Endothelial cell of umbilical vein (primary cell): ENCODE results near the gene NR4A1. TPM values are rescaled to one million over a fixed set of nuclear protein-coding genes. Genes with fewer than 3 reads are reported as not detected.

ENCODE experiments used
- BruUV-seq: library from RNA; stranded (reverse); fragments of 400-500 nt; replicated peaks from 2 replicates; lab custom pipeline; 2021; lab: Mats Ljungman, UMichigan
- CTCF ChIA-PET: fragments of 300-600, 350-600 bp; sonication (Branson Sonifier 250); formaldehyde crosslinking; loops from one replicate; lab custom pipeline; 2021; ENCODE audit warnings: antibody characterized with exemption, inconsistent platforms; lab: Charles Lee
- POLR2A ChIA-PET: fragments of 300-600, 350-600 bp; sonication (Branson Sonifier 250); formaldehyde crosslinking; loops from one replicate; lab custom pipeline; 2021; ENCODE audit warnings: antibody characterized with exemption, inconsistent platforms; lab: Charles Lee
- DNase-seq: peaks from one replicate; pipeline ENCODE4 v3.0.0-alpha.2; 2011; ENCODE audit warnings: low read depth, low spot score
- FAIRE-seq: peaks from 2 replicates; lab custom pipeline; 2011; peaks lifted over from hg19 to GRCh38; lab: Jason Lieb, UNC
- H2AFZ ChIP-seq: 2 replicates; pipeline ENCODE4 v1.6.0; 2012; ENCODE audit warnings: low read depth, low read length, control low read depth, inconsistent platforms
- H3K27ac ChIP-seq: 2 replicates; pipeline ENCODE4 v1.5.1; 2011; ENCODE audit warnings: low read depth, mild to moderate bottlenecking, control low read depth, low read length, moderate library complexity; ENCODE audit not compliant: insufficient read depth
- H3K27me3 ChIP-seq, 2 experiments: 2 replicates each; pipeline versions ENCODE4 v1.6.0 to v1.6.1; 2011; ENCODE audit warnings: low read length in 2 of 2, mixed read lengths in 1 of 2; ENCODE audit not compliant: control insufficient read depth in 2 of 2, insufficient read depth in 2 of 2
- H3K36me3 ChIP-seq, 2 experiments: 2 replicates in 1 of 2; 3 replicates in 1 of 2; pipeline ENCODE4 v1.5.1; 2011; ENCODE audit warnings: low read length in 2 of 2, mild to moderate bottlenecking in 1 of 2, moderate library complexity in 1 of 2; ENCODE audit not compliant: control insufficient read depth in 2 of 2, insufficient read depth in 2 of 2; ENCODE audit errors: extremely low read depth in 1 of 2
- H3K4me1 ChIP-seq: 3 replicates; pipeline ENCODE4 v1.5.1; 2011; ENCODE audit warnings: mild to moderate bottlenecking, low read length; ENCODE audit not compliant: control insufficient read depth, insufficient read depth; ENCODE audit errors: extremely low read depth
- H3K4me2 ChIP-seq: 2 replicates; pipeline ENCODE4 v1.6.1; 2011; ENCODE audit warnings: low read length, control low read depth, mixed read lengths; ENCODE audit not compliant: insufficient read depth
- H3K4me3 ChIP-seq, 3 experiments: fragments of 200-600 bp in 1 of 3; sonication (generic), shearing (Covaris generic) in 1 of 3; replicated peaks in 1 of 3; 2 replicates each; pipeline ENCODE4 v1.5.1; 2011 to 2016; ENCODE audit warnings: control low read depth in 3 of 3, low read length in 3 of 3, mild to moderate bottlenecking in 2 of 3, inconsistent platforms in 1 of 3, low read depth in 1 of 3, moderate library complexity in 1 of 3; ENCODE audit not compliant: insufficient read depth in 1 of 3
- H3K79me2 ChIP-seq: 2 replicates; pipeline ENCODE4 v1.6.0; 2012; ENCODE audit warnings: low read length, inconsistent platforms; ENCODE audit not compliant: control insufficient read depth, insufficient read depth
- H3K9ac ChIP-seq: replicated peaks from 2 replicates; pipeline ENCODE3; 2011; ENCODE audit warnings: low read length, control low read depth; ENCODE audit not compliant: insufficient read depth; ENCODE audit errors: extremely low read depth
- H3K9me1 ChIP-seq: replicated peaks from 3 replicates; pipeline ENCODE4 v1.6.0; 2011; ENCODE audit warnings: mild to moderate bottlenecking, low read length; ENCODE audit not compliant: control insufficient read depth, insufficient read depth; ENCODE audit errors: extremely low read depth
- H3K9me3 ChIP-seq: replicated peaks from 2 replicates; pipeline ENCODE4 v1.5.1; 2012; ENCODE audit warnings: low read length, inconsistent platforms; ENCODE audit not compliant: control insufficient read depth, insufficient read depth
- H4K20me1 ChIP-seq: replicated peaks from 2 replicates; pipeline ENCODE3; 2011; ENCODE audit warnings: mild to moderate bottlenecking, low read length; ENCODE audit not compliant: control insufficient read depth, insufficient read depth; ENCODE audit errors: extremely low read depth
- EZH2 ChIP-seq: IDR thresholded peaks from 2 replicates; pipeline ENCODE4 v1.6.1; 2012; ENCODE audit warnings: borderline replicate concordance, low read depth, mild to moderate bottlenecking, moderate library complexity, low read length, inconsistent platforms; ENCODE audit not compliant: severe bottlenecking
- FOS ChIP-seq: IDR thresholded peaks from 2 replicates; pipeline ENCODE4 v1.6.1; 2011; ENCODE audit warnings: mild to moderate bottlenecking, low read length, moderate library complexity, borderline replicate concordance; ENCODE audit not compliant: insufficient read depth
- GATA2 ChIP-seq: IDR thresholded peaks from 2 replicates; pipeline ENCODE4 v1.7.0; 2011; ENCODE audit warnings: low read depth, mild to moderate bottlenecking, moderate library complexity, mixed read lengths, low read length; ENCODE audit not compliant: insufficient read length, insufficient read depth
- JUN ChIP-seq: IDR thresholded peaks from 2 replicates; pipeline ENCODE4 v1.6.1; 2011; ENCODE audit warnings: borderline replicate concordance, low read depth; ENCODE audit not compliant: insufficient read length, insufficient read depth
- MYC ChIP-seq: IDR thresholded peaks from one replicate; pipeline ENCODE4 v1.6.1; 2011; ENCODE audit warnings: mild to moderate bottlenecking, low read depth, low read length
- POLR2A ChIP-seq: IDR thresholded peaks from 2 replicates; pipeline ENCODE4 v1.6.1; 2012; ENCODE audit warnings: low read depth, mild to moderate bottlenecking, control low read depth, low read length
- POLR2AphosphoS5 ChIP-seq: IDR thresholded peaks from 2 replicates; pipeline ENCODE4 v1.6.1; 2012; ENCODE audit warnings: low read depth, mild to moderate bottlenecking, control low read depth, low read length, moderate library complexity; ENCODE audit not compliant: insufficient read depth
- dilution Hi-C: fragments of 300-500 bp; cut with MboI; formaldehyde crosslinking; loops from one replicate; pipeline ENCODE4 v1.15.0; 2019; ENCODE audit warnings: low sequenced_read_pairs; ENCODE audit not compliant: extremely low pct_ligation_motif_present
- intact Hi-C: fragments of 100-400 bp; cut with micrococcal nuclease; formaldehyde crosslinking; loops from one replicate; pipeline ENCODE4 v1.10.0; 2022
- polyA plus RNA-seq, 4 experiments: library from polyadenylated mRNA; depleted of rRNA in 3 of 4; stranded (reverse) in 3 of 4; unstranded in 1 of 4; fragments of >200 nt; gene quantifications; 2 replicates each; pipeline versions ENCODE4 v1.2.1 to v1.2.3, GENCODE V29; 2011 to 2012; ENCODE audit warnings: missing spikeins in 1 of 4
- total RNA-seq: library from RNA; stranded (reverse); gene quantifications from 2 replicates; pipeline ENCODE4 v1.2.3, GENCODE V29; 2021
- TF ChIP-seq, protein P1 (sequence below), 2 donors: IDR thresholded peaks; 1 replicate in 1 of 2; 2 replicates in 1 of 2; pipeline ENCODE4 v1.5.1; 2011; ENCODE audit warnings: low read length in 2 of 2, mild to moderate bottlenecking in 2 of 2, moderate library complexity in 2 of 2, control low read depth in 1 of 2, inconsistent platforms in 1 of 2, low read depth in 1 of 2; ENCODE audit not compliant: insufficient read depth in 1 of 2; ENCODE audit errors: extremely low read depth in 1 of 2
- TF ChIP-seq, protein P2 (sequence below): IDR thresholded peaks from 2 replicates; pipeline ENCODE4 v1.6.1; 2011; ENCODE audit not compliant: insufficient read depth, insufficient read length

The NR4A1 gene
- total and polyA plus RNA-seq, 2 donors (not counting 3 experiments of a cell fraction or from before 2014, with no cell fraction given) = 6.8 to 18.2 TPM

DNA sequence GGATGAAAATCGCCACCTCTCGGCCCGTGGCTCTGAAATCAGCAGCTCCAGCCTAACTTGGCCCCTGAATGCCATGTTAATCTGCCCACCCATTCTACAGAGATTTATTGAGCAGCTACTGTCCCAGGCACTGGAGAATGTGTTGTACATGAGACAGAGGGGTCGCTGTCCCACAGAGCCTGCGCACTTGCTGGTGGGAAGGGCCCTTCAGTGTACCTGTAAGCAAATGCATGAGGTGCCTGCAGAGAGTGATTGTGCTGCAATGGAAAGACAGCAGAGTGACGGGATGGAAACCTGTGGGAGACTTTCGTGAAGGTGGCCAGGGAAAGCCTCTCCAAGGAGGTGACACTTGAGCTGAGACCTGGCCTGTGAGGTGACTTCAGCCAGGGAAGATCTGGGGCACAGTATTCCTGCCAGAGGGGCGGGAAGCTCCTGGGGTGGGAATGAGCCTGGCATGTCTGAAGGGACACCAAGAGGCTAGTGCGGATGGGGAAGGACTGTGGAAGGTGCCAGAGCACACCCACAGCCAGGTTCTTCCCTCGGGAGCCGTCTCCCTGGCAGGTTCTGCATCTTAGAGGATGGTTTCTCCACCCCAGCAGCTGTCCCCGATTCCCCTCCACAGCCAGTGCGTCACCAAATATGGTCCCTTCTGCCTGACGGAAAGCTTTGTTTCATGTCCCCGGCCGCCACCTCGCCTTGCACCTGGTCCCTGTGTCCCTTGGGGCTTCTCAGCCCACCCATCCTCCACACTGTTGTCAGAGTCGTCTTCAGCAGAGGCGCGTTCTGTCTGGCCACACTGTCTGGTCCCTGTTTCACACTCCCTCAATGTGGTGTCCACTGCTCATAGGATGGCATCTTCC, 36.9 kb downstream of the NR4A1 start:
- FAIRE-seq = no peak
- Histone ChIP-seq H3K4me2 (no peak overlapping the region), H3K79me2 (no peaks in the 10 kb centered on the region), H3K36me3 (no peaks in the 10 kb centered on the region), H3K27ac (no peak overlapping the region), H4K20me1 (no peaks in the 10 kb centered on the region), H3K27me3 (peaks cover 17% of the 10 kb centered on the region in 2 experiments), H2AFZ (no peak overlapping the region), H3K9ac (no peak overlapping the region), H3K9me3 (no peaks in the 10 kb centered on the region), H3K4me3 (no peak overlapping the region), H3K9me1 (no peaks in the 10 kb centered on the region), H3K4me1 (no peaks in the 10 kb centered on the region)
- intact Hi-C loops (no loop called here), dilution Hi-C loops (no loop called here)
- CTCF ChIA-PET = interaction anchor here (12.8 kb wide), 1 partner anchor 62 kb away, joined by 452 read pairs; no protein-coding TSS in a partner anchor
- no peak for TF ChIP-seq EZH2
- no peak for TF ChIP-seq FOS
- TF ChIP-seq, protein P1, sequence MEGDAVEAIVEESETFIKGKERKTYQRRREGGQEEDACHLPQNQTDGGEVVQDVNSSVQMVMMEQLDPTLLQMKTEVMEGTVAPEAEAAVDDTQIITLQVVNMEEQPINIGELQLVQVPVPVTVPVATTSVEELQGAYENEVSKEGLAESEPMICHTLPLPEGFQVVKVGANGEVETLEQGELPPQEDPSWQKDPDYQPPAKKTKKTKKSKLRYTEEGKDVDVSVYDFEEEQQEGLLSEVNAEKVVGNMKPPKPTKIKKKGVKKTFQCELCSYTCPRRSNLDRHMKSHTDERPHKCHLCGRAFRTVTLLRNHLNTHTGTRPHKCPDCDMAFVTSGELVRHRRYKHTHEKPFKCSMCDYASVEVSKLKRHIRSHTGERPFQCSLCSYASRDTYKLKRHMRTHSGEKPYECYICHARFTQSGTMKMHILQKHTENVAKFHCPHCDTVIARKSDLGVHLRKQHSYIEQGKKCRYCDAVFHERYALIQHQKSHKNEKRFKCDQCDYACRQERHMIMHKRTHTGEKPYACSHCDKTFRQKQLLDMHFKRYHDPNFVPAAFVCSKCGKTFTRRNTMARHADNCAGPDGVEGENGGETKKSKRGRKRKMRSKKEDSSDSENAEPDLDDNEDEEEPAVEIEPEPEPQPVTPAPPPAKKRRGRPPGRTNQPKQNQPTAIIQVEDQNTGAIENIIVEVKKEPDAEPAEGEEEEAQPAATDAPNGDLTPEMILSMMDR (IDR thresholded peaks at IDR 0.05; ENCODE audit: extremely low read depth in 1 of 2, insufficient read depth in 1 of 2, low read depth in 1 of 2, low read length in 2 of 2) = no peak
- no peak for TF ChIP-seq POLR2A
- TF ChIP-seq, protein P2, sequence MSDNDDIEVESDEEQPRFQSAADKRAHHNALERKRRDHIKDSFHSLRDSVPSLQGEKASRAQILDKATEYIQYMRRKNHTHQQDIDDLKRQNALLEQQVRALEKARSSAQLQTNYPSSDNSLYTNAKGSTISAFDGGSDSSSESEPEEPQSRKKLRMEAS = no peak
- TF ChIP-seq GATA2 = no peak
- TF ChIP-seq JUN = no peak
- TF ChIP-seq MYC = no peak
- no peak for TF ChIP-seq POLR2AphosphoS5
- BruUV-seq = no TSS peak
- DNase-seq = no peak
- POLR2A ChIA-PET = no interaction called here
